ENCODE data around the gene FNDC1.

FNDC1 gene

DNA sequence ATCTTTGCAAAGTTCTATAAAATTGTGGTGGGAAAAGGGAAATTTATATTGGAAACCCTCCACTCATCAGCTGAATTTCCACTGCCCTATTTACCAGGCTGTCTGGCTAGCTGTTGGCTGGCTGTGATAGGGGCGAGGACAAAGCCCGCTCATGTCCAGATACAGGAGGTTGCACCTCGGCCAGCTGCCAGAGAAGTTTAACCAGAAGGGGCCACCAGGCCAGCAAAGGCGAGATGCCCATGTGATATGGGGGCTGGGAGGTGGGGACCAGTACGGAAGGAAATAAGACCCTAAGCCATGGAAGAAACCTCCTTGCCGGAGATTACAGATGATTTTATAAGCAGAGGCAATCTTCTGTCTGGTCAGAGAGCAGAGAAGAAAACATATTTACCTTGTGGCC, 143.8 kb downstream of the FNDC1 start:
- no peak for DNase-seq

- no peak for DNase-seq
Observed at GRCh38 chr6:159315562-159315961, 146.4 kb downstream of the FNDC1 start.

GRCh38 chr6:159317430-159317829, 148.2 kb downstream of the FNDC1 start:
- no peak for DNase-seq

DNA sequence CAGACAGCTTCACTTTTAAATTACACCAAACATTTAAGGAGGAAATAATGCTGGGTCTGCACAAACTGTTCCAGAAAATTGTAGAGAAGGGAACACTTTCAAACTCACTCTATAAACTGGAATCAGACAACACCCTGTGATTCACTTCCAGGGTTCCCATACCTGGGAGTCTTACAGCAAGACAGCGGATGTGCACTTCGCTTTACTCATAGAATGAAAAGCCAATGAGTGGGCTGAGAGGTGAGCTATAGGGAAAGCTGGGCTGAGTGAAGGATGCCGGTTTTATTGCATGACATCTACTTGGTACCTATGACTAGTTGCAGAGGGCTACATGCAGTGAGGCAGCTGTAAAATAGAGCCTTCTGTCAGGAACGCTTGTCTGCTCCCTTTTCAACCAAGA, 152.1 kb downstream of the FNDC1 start:
- no peak for DNase-seq

All from SIG-M5 (cell line).